ENCODE data around the gene POC1A.

Gene POC1A

DNA sequence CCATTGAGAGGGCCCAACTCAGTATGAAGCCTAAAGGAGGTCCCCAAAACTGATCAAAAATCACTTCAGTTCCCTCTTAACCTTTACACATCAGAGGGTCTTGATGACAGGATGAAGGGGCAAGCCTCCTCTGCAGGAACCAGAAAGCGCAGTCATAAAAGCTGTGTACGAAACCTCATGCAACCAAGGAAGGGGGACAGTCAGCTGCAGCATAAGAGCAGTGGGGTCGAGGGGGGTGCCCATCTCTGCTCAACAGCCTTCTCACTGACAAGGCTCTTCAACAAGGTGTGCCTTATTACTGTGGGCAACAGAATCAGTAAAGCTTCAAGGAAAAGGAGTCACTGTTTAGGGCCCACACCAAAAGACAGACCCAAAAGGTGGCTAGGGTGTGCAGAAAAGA, 3.9 kb downstream of the POC1A start:
- DNase-seq: no peak

DNA sequence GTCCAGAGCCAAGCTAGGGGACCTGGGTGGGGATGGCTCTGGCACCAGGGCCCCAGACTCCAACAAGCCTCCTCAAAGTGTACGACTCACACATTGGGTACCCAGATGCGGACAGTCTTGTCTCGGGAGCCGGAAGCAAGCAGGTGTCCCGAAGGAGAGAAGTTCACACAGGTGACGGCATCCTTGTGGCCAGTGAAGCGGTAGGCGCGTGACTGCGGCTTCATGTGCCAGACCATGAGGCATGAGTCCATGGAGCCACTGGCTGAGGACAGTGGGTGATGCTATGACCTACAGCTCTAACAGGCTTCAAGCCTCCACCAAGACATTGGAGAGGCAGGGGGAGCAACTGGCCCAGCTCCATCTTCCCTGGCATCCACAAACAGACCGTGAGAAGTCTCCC, 4.5 kb downstream of the POC1A start:
- no peak for DNase-seq

DNA sequence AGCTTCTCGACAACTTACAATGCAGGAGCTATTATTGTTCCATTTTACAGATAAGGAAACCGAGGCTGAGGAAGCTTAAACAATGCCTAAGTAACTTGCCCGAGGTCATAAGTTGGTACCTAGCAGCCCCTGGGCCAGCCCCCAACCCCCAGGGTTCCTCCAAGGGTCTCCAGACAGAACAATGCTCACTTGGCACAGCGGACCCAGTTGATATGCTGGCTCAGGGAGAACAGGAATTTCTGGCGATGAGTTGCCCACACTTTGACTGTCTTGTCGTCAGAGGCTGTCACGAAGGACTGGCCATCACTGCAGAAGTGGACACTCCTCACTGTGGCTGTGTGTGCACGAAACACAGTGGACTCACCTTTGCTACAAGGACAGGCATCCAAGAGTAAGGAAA, 5.2 kb downstream of the POC1A start:
- DNase-seq: no peak

DNA sequence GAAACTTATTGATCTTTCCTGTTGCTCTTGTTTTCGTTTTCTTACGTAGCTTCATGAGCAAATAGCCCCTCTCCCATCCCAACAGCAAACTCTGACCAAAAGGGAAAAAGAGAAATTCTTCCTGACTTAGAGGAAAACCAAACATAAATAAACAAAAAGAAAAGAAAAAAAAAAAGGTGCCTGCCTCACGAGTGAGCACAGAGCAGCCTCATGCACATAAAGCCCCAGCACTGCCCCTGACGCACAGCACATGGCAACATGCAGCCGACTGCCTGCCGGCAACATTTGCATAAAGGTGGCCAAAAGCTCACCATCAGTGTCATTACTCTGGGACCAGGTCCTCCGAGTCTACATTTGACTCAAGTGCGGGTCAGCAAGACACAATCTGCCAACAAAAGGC, 6.4 kb downstream of the POC1A start:
- DNase-seq: no peak

DNA sequence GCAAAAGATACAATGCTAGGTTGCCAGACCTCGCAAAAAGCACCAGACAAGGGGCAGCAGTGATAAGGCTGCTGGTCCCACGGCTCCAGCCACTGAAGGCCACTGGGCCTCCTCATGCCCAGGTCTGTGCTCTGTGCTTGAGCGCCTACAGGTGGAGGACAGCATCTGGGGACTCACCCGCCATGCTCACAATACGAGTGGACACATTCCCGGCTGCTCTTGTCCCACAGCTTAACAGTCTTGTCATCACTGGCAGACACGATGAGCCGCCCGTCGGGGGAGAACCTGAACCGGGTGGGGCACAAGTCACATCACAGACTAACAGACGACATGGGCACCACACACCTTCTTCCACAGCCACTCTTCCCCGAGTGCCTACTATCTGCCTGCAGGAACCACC, 7.4 kb downstream of the POC1A start:
- DNase-seq: no peak

DNA sequence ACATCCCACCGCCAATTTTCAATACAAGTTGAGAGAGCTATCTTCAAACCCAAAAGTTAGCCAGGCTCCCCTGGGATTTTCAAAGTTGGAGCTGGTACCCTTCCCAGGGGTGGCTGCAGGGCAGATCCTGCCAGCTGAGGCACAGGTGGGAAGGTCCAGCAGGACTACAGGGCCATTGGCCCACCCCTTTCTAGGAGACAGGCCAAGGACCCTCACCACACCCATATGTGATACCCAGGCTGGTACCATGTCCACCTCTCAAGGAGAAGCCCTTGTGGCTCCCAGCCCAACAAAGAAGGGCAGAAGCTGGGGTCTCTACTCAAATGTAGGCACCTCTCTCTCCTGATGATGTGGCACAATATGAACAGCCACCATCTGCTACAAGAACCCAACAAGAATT, 8.0 kb downstream of the POC1A start:
- no peak for DNase-seq

DNA sequence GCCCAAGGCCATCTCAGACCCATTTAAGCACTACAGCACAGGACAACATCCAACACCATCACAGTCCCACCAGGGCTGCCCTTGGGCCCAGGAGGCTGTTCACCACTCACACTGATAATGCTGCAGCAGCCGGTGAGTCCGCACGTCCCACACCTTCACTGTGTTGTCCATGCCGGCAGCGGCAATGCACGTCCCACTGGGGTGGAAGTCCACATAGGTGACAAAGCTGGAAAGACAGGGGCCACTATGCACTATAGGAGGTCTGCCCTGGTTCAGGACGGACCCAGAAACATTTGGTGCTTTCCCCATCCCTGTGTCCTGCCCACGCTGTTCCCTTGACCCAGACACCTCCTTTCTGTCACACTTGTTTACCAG, 8.5 kb downstream of the POC1A start:
- DNase-seq: no peak

DNA sequence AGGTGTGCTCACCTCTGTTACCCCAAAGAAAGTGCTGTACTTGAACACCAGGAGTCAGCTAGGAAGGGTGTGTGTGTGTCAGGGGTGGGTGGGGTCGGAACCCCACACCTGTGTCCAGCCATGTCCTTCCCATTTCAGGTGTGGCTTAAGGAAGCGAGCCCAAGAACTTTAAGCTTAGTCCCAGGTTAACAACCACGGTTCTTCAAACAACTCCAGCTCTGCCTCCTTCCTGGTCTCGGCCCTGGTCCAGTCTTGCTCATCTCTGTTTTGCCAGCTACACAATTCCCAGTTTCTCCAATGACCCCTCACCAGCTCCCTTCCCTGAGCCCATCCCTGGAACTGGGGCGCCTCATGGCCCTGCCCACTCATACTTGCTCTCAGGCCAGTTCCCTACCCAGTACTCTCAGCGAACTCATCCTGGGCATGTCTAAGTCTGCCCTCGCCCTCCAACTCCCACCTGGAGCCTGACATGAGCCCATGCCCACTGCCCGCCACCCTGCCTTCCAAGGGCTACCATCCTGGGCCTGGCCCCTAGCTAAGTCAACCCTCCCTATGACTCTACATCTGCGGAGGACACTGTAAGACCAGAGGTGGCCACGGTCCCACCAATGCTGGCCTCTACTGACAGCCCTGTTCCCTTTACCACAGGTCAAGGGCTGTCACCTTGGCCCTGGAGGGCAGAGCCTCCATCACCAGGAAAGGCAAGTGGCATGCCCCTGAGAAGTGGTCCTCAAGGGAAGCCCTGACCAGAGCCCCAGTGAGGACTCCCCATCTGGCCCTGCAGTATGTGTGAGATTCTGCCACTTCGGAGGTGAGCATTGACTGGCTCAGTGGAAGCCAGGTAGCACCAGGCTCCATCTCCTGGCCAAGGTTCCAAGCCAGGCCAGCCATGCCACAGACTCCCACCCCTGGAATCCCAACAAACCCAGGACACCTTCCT, 9.2 kb downstream of the POC1A start:
- DNase-seq: no peak

DNA sequence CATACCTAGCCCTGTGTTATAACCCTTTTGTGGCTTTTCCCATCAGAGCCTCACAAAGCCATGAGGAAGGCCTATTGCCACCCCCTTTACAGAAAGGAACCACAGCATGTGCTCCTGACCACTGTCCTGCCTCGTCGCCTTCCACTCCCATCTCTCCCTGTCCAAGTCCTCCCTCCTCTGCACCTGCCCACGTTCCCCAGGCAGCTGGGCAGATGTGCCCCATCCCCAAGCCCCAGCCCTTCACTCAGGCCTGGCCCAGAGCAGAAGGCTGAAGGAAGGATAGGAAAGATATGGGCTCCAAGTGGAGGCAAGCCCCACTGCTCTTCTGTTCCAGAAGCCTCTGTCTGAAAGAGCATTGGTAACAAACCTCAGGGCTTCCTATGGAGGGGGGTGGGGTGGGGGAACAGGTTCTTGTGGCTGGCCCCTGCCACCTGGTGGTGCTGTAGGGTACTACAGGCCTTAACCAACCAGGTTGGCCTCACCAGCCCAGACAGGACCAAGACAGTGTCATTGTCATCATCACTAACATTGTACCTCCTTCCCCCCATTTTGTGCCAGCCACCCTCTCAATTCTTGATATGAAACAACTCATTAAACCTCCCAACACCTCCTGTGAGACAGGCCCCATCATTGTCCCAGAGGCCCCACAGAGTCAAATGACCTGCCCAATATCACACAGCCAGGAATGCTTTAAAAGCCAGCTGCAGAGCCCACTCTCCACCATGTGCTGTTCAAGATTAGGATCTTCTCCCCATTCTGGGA, 10.0 kb downstream of the POC1A start:
- peak; percentile 74 for DNase-seq

DNA sequence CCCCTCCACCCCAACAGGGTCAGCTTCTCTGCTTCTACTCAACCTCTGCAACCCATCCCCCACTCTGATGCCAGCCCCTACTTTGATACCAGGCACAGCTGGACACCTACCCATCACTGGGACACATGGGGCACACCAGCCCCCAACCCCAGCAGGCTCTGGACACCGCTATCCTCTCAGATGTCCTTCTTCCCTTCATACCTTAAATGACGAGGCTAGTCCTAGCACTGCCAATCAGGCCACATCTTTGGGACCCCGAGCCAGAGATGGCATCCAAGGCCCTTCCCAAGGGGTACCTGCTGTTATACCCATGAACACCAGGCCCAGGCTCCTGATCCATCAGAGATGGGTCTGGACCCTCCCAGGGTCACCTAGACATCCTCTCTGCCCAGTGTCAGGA, 10.6 kb downstream of the POC1A start:
- no peak for DNase-seq

DNA sequence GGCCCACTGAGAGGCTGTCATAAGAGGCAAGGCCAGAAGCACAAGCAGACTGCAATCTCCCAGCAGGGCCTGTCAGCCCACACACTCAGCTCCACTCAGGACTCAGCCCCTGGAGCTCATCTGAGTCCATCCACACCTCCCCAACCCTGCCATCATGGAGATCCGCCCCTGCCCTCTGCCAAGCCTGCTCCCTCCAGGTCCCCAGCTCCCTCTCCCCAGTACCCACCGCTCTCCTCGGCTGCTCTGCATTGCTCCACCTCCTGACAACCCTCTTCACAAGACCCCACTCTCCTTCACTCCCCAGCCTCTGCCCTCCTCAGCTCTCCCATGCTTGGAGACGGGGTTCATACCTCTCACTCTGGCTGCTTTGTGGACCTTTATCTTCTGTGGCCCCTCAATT, 11.1 kb downstream of the POC1A start:
- no peak for DNase-seq

DNA sequence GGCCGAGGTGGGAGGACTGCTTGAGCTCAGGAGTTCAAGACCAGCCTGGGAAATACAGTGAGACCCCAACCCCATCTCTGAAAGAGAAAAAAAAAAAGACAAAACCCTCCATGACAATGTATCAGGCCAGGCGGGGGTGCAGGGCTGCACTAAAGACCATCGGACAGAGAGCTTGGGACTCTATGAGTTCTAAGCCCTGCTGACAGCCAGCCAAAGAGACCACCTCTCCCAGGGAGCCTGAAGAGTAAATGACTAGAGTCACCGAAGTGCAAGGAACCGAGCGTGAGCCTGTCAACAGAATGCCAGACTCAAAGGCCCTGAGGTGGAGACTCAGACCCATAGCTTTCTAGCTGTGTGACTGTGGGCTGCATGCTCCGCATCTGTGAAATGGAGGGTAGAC, 12.5 kb downstream of the POC1A start:
- no peak for DNase-seq

DNA sequence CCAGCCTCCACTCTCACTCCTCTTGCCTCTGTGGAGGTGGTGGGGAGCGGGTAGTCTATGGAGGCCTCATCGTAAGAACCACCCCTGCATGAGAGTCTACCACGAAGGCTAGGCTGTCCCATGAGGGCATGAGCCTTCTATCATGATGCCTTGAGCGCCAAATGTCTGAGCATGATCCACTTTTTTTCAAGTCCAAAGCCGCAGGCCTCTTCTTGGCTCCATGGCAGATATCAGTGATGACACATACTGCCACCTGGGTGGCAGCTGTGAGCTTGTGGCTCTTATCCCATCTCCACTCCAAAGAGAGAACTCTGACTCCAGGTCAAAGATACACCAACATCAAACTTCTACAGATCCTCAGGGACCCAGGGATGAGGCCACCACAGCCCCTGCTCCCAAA, 13.5 kb downstream of the POC1A start:
- no peak for DNase-seq

DNA sequence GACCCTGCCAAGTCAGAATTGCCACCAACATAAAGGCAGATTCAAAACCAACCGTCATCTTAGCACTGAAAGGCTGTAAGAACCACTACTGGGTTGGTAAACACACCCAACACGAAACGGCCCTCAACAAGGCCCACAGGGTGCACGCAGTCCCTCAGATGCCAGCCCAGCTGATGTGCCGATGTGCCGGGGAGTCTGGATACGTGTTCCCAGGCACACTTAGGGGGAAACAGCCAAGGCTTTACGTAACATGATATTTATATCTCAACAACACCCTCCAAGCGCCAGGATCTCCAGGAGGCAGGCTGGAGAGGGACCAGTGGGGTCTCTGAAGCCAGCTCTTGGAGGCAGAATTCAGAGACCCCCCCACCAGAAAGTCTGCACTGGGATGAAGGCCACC, 14.2 kb downstream of the POC1A start:
- no peak for DNase-seq

DNA sequence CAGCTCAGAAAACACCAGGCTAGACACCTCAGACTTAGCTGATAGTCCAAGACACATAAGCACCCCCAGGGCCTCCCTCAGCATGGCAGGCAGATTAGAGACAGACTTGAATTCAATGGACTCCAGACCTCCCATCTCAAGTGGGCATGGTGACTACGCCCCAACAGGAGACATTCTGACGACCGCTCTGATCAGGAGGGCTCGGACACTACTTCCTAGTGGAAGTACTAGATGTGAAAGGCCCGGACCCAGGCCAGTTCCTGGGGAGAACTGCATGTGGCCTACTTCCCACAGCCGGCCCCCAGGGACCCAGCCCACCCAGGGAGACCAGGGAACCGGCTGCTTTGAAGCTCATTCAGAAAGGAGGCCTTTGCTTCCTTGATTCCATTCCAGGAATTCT, 16.9 kb downstream of the POC1A start:
- no peak for DNase-seq

DNA sequence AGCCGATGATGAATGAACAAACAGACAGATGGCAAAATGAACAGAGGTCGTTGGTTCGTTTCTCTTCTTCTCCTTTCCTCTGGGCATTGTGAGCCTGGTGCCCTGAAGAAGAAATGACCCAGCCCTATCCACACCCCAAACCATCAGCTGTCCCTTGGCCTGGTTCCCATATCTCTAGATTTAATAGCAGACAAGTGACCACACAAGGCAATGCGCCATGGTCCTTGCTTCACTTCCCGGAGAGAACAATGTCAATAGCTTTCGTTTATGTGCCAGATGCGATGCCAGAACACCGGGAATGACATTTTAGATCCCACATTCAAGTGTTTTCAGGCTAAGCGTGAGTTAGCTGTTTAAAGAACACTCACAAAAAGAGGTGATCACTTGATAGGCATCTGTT, 17.7 kb downstream of the POC1A start:
- DNase-seq: no peak

DNA sequence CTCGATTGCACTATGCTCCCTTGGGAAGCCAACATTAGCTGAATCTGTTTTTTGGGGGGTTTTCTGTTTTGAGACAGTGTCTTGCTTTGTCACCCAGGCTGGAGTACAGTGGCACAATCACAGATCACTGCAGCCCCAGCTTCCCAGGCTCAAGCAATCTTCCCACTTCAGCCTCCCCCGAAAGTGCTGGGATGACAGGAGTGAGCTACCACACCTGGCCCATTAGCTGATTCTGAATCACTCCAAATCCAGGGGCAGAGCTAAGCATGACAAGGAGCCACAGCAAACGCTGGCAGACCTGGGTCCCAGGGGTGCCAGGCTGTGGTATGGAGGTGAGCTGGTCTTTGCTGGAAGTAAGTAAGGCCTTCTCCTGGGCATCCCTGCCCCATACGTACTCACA, 18.9 kb downstream of the POC1A start:
- DNase-seq: no peak

DNA sequence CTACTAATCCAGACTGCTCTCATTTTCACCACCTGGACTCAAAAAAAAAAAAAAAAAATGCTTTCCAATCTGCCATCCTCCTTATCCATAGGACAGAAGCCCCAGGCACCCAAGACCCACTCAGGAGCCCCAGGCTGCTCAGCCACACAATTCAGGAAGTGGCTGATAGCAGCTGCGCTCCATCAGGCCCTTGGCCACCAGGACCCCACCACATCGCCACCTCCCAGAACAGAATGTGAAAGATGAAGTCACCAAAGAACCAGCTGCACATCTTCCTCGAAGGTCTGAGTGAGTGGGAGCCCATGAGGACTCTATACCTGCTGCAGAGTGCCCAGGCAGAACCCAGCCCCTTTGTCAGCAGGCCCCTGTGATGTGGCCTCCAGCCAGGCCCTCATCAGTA, 19.5 kb downstream of the POC1A start:
- no peak for DNase-seq

DNA sequence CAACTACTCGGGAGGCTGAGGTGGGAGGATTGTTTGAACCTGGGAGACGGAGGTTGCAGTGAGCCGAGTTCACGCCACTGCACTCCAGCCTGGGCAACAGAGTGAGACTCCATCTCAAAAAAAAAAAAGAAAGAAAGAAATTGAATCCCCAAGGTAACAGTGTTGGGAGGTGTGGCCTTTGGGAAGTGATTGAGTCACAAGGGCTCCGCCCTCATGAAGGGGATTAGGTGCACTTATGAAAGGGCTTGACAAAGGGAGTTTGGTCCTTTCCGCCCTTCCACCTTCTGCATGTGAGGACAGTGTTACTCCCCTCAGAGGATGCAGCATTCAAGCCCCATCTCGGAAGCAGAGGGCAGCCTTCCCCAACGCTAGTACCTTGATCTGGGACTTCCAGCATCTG, 21.3 kb downstream of the POC1A start:
- no peak for DNase-seq

DNA sequence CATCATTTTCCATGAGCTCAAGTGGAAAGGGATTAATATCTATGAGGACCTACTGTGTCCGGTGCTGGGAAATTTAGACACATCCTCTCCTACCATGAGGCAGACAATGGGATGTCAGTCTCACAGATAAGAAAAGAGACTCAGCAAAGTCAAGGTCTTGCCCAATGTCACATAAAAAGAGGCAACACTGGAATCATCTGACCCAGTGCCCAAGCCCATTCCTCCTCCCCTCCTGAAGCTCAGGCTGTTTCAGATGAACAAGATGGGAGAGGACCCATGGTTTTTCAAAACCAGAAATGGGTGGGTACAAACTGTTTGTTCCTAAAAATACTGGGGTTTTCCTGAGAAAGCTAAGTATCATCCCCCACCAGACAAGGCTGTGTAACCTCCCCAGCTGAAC, 22.2 kb downstream of the POC1A start:
- DNase-seq: no peak

DNA sequence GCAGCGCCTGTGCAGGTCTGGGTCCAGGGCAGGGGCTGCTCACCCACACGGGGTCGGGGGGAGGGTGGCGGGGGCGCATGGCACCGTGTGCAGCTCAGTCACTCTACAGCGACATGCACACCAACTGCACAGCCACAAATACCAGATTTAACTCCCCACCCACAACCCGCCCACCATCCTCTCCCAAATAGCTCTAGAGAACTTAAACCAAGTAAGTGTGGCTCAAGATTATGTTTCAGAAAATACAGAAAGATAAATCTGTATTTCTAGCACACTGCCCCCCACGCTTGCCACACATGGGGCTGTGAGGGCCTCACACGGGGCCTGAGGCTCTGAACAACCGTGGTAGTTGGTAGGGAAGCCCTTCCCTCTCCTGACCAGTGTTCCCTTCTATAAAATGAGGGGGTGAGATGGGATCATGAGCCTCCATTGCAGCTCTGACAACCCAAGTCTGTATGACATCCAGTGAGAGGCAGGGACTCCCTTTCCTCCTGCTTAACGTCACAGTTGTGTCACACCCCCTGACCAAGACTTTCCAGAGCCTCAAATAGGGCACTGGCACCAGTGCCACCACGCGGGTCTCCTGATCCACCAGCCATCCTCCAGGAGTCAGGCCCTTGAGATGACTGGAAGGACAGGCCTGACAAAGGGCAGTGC, 23.1 kb downstream of the POC1A start:
- DNase-seq: no peak

DNA sequence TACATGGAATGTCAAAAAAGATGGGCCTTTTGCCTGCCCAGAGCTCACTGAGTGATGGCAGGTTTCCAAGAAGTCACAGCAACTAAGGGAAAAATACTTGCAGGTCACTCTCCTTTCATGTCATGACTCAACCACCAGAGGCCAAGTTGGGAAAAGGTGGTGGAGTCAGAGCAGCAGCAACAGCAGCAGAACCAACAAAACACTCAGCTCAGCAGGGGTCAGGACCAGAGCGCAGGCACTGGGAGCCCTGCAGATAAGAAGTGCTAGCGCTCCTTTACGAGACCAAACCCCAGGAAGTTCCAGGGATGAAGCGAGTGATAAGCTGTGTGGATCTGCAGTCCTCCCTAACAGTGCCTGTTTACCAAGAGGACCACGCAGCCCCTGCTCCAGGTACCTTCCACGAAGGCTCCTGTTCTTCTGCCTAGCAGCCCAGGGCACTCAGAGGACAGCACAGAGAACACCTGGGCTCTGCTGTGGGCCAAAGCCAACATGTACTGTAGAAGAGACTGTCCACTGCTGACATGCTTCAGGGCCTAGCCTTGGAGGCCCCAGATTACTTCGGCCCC, 26.0 kb downstream of the POC1A start:
- DNase-seq: no peak

DNA sequence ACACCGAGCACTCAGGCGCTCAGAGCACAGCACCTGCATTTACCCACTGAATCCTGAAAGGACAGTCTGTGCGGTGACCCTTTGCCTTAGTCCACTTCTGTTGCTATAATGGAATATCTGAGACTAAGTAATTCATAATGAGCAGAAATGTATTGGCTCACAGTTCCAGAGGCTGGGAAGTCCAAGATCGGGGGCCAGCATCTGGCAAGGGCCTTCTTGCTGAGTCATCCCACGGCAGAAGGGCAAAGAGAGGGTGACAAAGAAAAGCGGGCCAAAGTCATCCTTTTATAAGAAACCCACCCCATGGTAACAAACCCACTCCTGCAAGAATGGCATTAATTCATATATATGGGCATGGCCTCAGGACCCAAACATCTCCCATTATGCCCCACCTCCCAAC, 27.7 kb downstream of the POC1A start:
- no peak for DNase-seq

DNA sequence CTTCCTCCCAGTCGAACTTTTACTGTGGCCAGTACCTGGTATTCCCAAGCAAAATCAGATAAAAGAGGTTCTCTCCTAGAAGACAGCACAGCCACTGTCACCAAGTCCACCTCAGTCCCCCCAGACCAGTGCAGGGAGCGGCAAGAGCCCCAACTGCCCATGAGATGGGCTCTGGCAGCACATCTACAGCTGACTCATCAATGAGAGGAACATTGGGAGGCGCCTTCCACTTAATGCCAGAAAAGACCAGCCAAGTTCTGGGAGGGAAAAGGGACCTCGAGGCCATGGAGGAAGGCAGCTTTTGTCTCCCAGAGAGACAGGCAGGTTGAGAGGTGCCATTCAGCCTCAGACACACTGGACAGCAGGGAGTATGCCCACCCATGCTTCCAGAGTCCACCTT, 28.2 kb downstream of the POC1A start:
- no peak for DNase-seq

All from midbrain (tissue), 1 donor.